PC-9 (cell line): Measurements from ENCODE around the gene STATH. TPM values are rescaled to one million over a fixed set of nuclear protein-coding genes. Genes with fewer than 3 reads are reported as not detected.
"Not testable (repeated sequence)": the region's sequence is repeated elsewhere in the genome, so short reads cannot be mapped to it uniquely, and the experiment has no call there.

Source experiments
- BruUV-seq: library from RNA; stranded (reverse); fragments of 400-500 nt; replicated peaks from 2 replicates; lab custom pipeline; 2021; lab: Mats Ljungman, UMichigan
- CTCF ChIA-PET: fragments of 300-600 bp; sonication (Branson Sonifier 250); formaldehyde crosslinking; loops from one replicate; lab custom pipeline; 2022; ENCODE audit warnings: antibody characterized with exemption; lab: Charles Lee
- POLR2A ChIA-PET: fragments of 300-600 bp; sonication (Branson Sonifier 250); formaldehyde crosslinking; loops from one replicate; lab custom pipeline; 2022; ENCODE audit warnings: antibody characterized with exemption; ENCODE audit not compliant: unreplicated experiment; lab: Charles Lee
- DNase-seq, 2 experiments: peaks; one replicate each; pipeline versions ENCODE4 v3.0.0 to v3.0.0-alpha.2; 2015 to 2022; ENCODE audit warnings: mixed read lengths in 1 of 2
- H2AFZ ChIP-seq: fragments of 200-600 bp; sonication (generic); 2 replicates; pipeline ENCODE4 v1.8.1; 2017; ENCODE audit warnings: antibody characterized with exemption
- H3F3A ChIP-seq: fragments of 200-600 bp; sonication (generic); 2 replicates; pipeline ENCODE4 v1.8.1; 2017; ENCODE audit warnings: antibody characterized with exemption, mild to moderate bottlenecking, low read depth; ENCODE audit not compliant: insufficient read depth
- H3K27ac ChIP-seq: fragments of 200-600 bp; sonication (generic); 2 replicates; pipeline ENCODE4 v1.6.1; 2016; ENCODE audit warnings: mixed run types
- H3K27me3 ChIP-seq: fragments of 200-600 bp; sonication (generic); 2 replicates; pipeline ENCODE4 v1.6.1; 2016; ENCODE audit warnings: low read depth, mixed run types; ENCODE audit not compliant: insufficient read depth
- H3K36me3 ChIP-seq: fragments of 200-600 bp; sonication (generic); 2 replicates; pipeline ENCODE4 v1.6.1; 2016; ENCODE audit warnings: low read depth, mixed run types
- H3K4me1 ChIP-seq: fragments of 200-600 bp; sonication (generic); replicated peaks from 2 replicates; pipeline ENCODE4 v1.6.1; 2016; ENCODE audit warnings: mixed run types; ENCODE audit not compliant: insufficient read depth
- H3K4me2 ChIP-seq: fragments of 200-600 bp; sonication (generic); 2 replicates; pipeline ENCODE4 v1.6.1; 2017; ENCODE audit warnings: mixed run types
- H3K4me3 ChIP-seq: fragments of 200-600 bp; sonication (generic); 2 replicates; pipeline ENCODE4 v1.6.1; 2016; ENCODE audit warnings: mixed run types
- H3K79me2 ChIP-seq: fragments of 200-600 bp; sonication (generic); 2 replicates; pipeline ENCODE4 v1.6.1; 2017; ENCODE audit warnings: low read depth, mixed run types
- H3K9me2 ChIP-seq: fragments of 200-600 bp; sonication (generic); 2 replicates; pipeline ENCODE4 v1.8.1; 2017; ENCODE audit warnings: mild to moderate bottlenecking; ENCODE audit not compliant: insufficient read depth
- H3K9me3 ChIP-seq: fragments of 200-600 bp; sonication (generic); 2 replicates; pipeline ENCODE4 v1.8.1; 2016; ENCODE audit warnings: low read depth; ENCODE audit not compliant: insufficient read depth
- H4K20me1 ChIP-seq: fragments of 200-600 bp; sonication (generic); 2 replicates; pipeline ENCODE4 v1.8.1; 2017; ENCODE audit not compliant: insufficient read depth
- EZH2 ChIP-seq: fragments of 200-600 bp; sonication (generic); IDR thresholded peaks from 2 replicates; pipeline ENCODE4 v1.8.0; 2017; ENCODE audit warnings: antibody characterized with exemption, low read depth
- intact Hi-C: fragments of 100-400 bp; cut with micrococcal nuclease; formaldehyde crosslinking; loops from one replicate; pipeline ENCODE4 v1.10.0; 2022; ENCODE audit not compliant: unreplicated experiment
- total RNA-seq: library from RNA; stranded (reverse); gene quantifications from 2 replicates; pipeline ENCODE4 v1.2.3, GENCODE V29; 2021
- TF ChIP-seq, protein P1 (sequence below): fragments of 200-600 bp; sonication (generic); conservative IDR thresholded peaks from 2 replicates; pipeline ENCODE4 v1.6.1; 2017; ENCODE audit warnings: mixed run types, antibody characterized with exemption, mild to moderate bottlenecking, moderate library complexity

Gene STATH
- total RNA-seq, 1 experiment from 2014 or later = not detected

DNA sequence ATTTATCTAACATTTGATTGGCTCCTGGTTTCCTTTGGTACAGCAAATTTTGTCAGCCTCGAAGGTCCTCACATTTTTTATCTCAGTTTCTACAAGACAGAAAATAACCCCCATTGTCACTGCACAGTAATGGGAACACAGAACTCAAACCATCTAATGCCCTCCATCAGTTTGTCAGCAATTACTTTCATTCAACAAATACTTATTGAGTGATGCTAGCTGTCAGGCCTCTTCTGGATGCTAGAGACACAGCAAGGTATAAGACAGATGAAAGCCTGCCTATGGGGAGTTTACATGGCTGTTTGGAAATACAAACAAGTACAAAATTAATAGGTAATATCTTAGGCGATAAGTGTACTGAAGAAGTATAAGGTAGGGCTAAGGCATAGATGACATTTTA lies 27.5 kb downstream of the STATH start:
- H3F3A ChIP-seq = no peaks in the 10 kb centered on the region
- no peaks in the 10 kb centered on the region for H3K9me3 ChIP-seq
- DNase-seq = no peak
- H3K79me2 ChIP-seq = no peaks in the 10 kb centered on the region
- no peak overlapping the region for H2AFZ ChIP-seq
- POLR2A ChIA-PET = no interaction called here
- H3K27ac ChIP-seq = no peak overlapping the region
- no peaks in the 10 kb centered on the region for H4K20me1 ChIP-seq
- CTCF ChIA-PET = no interaction called here
- intact Hi-C loops = no loop called here
- H3K4me2 ChIP-seq = no peak overlapping the region
- H3K36me3 ChIP-seq = no peaks in the 10 kb centered on the region
- H3K9me2 ChIP-seq = no peaks in the 10 kb centered on the region
- no TSS peak for BruUV-seq
- no peaks in the 10 kb centered on the region for H3K4me1 ChIP-seq
- no peaks in the 10 kb centered on the region for H3K27me3 ChIP-seq
- no peak overlapping the region for H3K4me3 ChIP-seq
- TF ChIP-seq EZH2 = no peak
- TF ChIP-seq, protein P1, sequence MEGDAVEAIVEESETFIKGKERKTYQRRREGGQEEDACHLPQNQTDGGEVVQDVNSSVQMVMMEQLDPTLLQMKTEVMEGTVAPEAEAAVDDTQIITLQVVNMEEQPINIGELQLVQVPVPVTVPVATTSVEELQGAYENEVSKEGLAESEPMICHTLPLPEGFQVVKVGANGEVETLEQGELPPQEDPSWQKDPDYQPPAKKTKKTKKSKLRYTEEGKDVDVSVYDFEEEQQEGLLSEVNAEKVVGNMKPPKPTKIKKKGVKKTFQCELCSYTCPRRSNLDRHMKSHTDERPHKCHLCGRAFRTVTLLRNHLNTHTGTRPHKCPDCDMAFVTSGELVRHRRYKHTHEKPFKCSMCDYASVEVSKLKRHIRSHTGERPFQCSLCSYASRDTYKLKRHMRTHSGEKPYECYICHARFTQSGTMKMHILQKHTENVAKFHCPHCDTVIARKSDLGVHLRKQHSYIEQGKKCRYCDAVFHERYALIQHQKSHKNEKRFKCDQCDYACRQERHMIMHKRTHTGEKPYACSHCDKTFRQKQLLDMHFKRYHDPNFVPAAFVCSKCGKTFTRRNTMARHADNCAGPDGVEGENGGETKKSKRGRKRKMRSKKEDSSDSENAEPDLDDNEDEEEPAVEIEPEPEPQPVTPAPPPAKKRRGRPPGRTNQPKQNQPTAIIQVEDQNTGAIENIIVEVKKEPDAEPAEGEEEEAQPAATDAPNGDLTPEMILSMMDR = no peak

DNA sequence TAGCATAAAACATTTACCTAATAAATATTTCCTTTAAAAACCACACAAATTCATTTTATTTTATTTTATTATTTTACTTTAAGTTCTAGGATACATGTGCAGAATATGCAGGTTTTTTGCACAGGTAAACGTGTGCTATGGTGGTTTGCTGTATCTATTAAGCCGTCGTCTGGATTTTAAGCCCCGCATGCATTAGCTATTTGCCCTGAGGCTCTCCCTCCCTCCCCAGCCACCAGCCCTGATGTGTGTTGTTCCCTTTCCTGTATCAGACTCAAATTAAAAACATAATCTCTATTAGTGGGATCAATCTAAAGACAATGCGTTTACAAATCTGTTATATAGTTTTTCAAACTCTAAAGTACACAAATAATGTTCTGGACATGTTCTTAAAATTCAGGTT lies 31.2 kb downstream of the STATH start:
- TF ChIP-seq EZH2 = no peak
- TF ChIP-seq, protein P1 = no peak
- no peak for DNase-seq
- H3K9me2 ChIP-seq = no peaks in the 10 kb centered on the region
- ChIA-PET POLR2A (no interaction called here), CTCF (no interaction called here)
- H3K79me2 ChIP-seq = no peaks in the 10 kb centered on the region
- BruUV-seq = no TSS peak
- no peak overlapping the region for H3K4me2 ChIP-seq
- H3K9me3 ChIP-seq = no peaks in the 10 kb centered on the region
- intact Hi-C loops = no loop called here
- no peak overlapping the region for H3K27ac ChIP-seq
- H3K27me3 ChIP-seq = no peaks in the 10 kb centered on the region
- no peaks in the 10 kb centered on the region for H3F3A ChIP-seq
- H2AFZ ChIP-seq = no peak overlapping the region
- no peaks in the 10 kb centered on the region for H3K4me1 ChIP-seq
- H3K4me3 ChIP-seq = no peak overlapping the region
- H3K36me3 ChIP-seq = no peaks in the 10 kb centered on the region
- H4K20me1 ChIP-seq = no peaks in the 10 kb centered on the region

DNA sequence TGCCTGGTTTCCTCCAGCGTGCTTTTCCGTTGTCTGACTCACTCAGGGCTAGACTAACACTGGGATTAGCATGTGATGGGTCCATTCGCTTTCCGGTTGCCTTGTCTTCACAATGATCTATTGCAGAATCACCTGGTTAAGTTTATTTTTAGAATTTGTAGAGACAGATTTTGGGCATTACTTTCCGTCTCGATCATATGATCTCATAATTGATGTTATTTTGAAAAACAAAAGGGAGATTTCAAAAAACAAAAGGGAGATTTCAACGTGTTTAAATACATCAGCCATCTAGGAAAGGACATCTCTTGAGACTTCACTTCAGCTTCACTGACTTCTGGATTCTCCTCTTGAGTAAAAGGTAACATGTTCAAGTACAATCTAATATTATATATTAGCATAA lies 32.4 kb downstream of the STATH start, which contains the start of gene HTN3:
TSS of gene HTN3 (plus strand) at position 301 of the 400 bp plus-strand sequence. CDS start 2,282 bp downstream, outside the sequence.
- H3K9me3 ChIP-seq, H3K36me3 ChIP-seq, CTCF ChIA-PET, intact Hi-C loops, H3K27ac ChIP-seq, BruUV-seq, H2AFZ ChIP-seq, H4K20me1 ChIP-seq, H3K27me3 ChIP-seq, POLR2A ChIA-PET, DNase-seq, H3K4me2 ChIP-seq, H3K9me2 ChIP-seq, H3K79me2 ChIP-seq, H3K4me1 ChIP-seq, H3F3A ChIP-seq, H3K4me3 ChIP-seq: not testable (repeated sequence)

DNA sequence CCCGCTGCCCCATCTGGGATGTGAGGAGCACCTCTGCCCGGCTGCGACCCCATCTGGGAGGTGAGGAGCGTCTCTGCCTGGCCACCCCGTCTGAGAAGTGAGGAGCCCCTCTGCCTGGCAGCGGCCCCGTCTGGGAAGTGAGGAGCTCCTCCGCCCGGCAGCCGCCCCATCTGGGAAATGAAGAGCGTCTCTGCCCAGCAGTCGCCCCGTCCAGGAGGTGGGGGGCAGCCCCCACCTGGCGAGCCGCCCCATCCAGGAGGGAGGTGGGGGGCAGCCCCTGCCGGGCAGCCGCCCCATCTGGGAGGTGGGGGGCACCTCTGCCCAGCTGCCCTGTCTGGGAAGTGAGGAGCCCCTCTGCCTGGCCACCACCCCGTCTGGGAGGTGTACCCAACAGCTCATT lies 41.8 kb downstream of the STATH start:
- H3K4me1 ChIP-seq, H3K27ac ChIP-seq, DNase-seq, H3K36me3 ChIP-seq, H3K79me2 ChIP-seq, CTCF ChIA-PET, H3K9me2 ChIP-seq, H3F3A ChIP-seq, H3K9me3 ChIP-seq, POLR2A ChIA-PET, intact Hi-C loops, BruUV-seq, H4K20me1 ChIP-seq, H3K4me2 ChIP-seq, H2AFZ ChIP-seq, H3K4me3 ChIP-seq, H3K27me3 ChIP-seq: not testable (repeated sequence)

DNA sequence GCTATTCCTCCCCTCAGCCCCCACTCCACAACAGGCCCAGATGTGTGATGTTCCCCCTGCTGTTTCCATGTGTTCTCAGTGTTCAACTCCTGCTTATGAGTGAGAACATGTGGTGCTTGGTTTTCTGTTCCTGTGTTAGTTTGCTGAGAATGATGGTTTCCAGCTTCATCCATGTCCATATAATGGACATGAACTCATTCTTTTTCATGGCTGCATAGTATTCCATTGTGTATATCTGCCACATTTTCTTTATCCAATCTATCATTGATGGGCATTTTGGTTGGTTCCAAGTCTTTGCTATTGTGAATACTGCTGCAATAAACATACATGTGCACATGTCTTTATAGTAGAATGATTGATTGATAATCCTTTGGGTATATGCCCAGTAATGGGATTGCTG lies 44.2 kb downstream of the STATH start:
- H3K4me3 ChIP-seq, H3K9me2 ChIP-seq, H3K27me3 ChIP-seq, CTCF ChIA-PET, H2AFZ ChIP-seq, H4K20me1 ChIP-seq, DNase-seq, H3K79me2 ChIP-seq, H3K4me1 ChIP-seq, POLR2A ChIA-PET, H3K9me3 ChIP-seq, intact Hi-C loops, H3F3A ChIP-seq, H3K27ac ChIP-seq, H3K36me3 ChIP-seq, BruUV-seq, H3K4me2 ChIP-seq: not testable (repeated sequence)
